ENCODE measurements around the gene MBTD1.

DNA sequence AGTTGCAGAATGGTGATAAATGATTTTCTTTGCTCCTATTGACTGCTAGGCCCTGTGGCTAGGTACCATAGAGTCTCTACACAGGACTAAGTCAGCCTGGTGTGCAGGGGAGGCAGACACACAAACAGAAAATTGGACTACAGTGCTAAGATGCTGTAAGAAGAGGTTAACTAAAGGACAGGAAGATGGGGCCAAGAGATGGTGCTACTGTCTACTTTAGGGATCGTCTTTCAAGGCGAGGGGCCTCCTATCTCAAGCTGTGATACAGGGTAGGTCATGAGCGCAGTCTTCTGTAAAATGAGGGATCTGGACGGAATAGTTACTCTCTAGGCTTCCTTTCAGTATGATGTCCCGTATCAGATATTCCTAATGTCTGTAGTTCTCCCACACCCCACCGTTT is 105.7 kb downstream of the MBTD1 start:
- TF ChIP-seq, protein P1, sequence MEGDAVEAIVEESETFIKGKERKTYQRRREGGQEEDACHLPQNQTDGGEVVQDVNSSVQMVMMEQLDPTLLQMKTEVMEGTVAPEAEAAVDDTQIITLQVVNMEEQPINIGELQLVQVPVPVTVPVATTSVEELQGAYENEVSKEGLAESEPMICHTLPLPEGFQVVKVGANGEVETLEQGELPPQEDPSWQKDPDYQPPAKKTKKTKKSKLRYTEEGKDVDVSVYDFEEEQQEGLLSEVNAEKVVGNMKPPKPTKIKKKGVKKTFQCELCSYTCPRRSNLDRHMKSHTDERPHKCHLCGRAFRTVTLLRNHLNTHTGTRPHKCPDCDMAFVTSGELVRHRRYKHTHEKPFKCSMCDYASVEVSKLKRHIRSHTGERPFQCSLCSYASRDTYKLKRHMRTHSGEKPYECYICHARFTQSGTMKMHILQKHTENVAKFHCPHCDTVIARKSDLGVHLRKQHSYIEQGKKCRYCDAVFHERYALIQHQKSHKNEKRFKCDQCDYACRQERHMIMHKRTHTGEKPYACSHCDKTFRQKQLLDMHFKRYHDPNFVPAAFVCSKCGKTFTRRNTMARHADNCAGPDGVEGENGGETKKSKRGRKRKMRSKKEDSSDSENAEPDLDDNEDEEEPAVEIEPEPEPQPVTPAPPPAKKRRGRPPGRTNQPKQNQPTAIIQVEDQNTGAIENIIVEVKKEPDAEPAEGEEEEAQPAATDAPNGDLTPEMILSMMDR (IDR thresholded peaks at IDR 0.05): no peak
- TF ChIP-seq POLR2AphosphoS5 (IDR thresholded peaks at IDR 0.05) (no peak), POLR2A (IDR thresholded peaks at IDR 0.05) (no peak)

Measured in breast epithelium (tissue), 3 donors.